Measurements from ENCODE around the gene AREG.

- TF ChIP-seq CTCF (IDR thresholded peaks at IDR 0.05) (no peak), POLR2A (IDR thresholded peaks at IDR 0.05) (no peak)
These were observed 4.8 kb downstream of the AREG start for GRCh38 chr4:74449571-74450297.

Measured in thyroid gland (tissue), 4 donors.